SIG-M5 (cell line): ENCODE measurements around the gene GABRA5.

Experiments
- DNase-seq: peaks from one replicate; lab custom pipeline; 2025; lab: John Stamatoyannopoulos, UW

GABRA5 gene

DNA sequence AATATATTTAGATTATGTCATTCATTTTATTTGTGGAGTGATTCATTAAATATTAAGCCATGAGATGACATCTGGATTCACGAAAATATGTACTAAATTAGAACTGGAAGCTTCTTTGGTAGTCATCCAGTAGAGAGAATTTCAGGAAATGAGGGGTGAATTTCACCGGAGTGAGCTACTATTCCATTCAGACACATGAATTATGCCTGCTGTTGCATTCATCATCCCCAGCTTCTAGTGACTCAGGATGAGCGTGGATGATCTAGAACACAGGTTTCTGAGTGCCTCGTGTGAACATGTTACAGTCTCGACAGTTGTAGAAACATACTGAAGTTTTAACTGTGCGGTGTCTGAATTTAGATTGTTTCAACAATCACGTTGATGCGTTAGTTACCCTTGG lies 61.2 kb downstream of the GABRA5 start:
- DNase-seq: no peak

DNA sequence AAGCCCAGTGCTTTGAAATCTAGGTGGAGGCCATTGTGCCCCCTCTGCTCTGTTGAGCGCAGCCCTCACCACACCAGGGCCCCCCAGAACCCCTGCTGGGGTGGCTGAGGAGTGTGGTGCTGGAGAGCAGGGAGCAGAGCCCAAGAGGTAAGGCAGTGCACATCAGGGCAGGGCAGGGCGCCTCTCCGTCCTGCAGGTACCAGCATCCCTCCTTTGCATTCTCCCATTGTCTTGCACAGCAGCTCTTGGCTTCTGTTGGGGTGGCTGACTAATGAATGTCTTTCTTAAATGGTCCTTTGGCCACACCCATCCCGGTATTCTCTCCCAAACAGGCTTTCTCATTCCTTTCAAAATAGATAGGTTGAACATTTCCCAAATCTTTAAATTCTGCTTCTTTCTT lies 62.7 kb downstream of the GABRA5 start:
- DNase-seq: no peak

DNA sequence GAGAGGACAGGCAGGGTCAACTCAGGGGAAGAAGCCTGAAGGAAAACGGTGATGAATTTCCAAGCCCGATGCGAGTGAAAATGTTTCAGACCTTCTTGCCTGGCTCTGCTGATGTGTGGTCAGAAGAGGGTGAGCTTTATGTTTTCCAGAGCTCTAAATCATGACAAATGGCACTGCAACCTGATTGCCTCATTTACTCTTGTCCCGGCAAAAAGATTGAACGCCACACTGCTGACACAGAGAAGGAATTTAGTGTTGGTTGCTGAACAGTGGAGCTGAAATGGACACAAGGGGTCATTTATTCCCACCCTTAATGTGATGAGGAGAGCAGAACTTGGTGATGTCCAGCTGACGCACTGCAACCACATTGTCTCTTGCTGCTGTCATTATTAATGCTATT lies 68.0 kb downstream of the GABRA5 start:
- no peak for DNase-seq

DNA sequence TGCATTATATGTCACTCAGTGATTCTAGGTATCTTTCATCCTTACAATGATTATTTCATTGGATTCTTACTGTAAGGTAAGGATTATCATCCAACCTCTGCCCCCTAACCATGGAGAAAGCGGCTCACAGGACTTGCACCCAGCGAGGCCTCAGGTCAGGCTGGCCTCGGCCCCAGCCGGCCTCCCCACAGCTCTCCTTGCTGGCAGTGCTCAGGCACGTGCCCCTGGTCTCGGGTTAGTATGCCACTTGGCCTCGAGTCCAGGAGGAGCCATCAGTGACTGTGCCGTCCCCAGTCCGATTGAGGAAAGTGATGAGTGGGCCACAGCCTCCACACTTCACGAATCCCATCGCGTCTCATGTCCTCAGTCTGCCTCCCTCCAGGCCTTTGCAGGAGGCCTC lies 68.5 kb downstream of the GABRA5 start:
- DNase-seq: no peak

DNA sequence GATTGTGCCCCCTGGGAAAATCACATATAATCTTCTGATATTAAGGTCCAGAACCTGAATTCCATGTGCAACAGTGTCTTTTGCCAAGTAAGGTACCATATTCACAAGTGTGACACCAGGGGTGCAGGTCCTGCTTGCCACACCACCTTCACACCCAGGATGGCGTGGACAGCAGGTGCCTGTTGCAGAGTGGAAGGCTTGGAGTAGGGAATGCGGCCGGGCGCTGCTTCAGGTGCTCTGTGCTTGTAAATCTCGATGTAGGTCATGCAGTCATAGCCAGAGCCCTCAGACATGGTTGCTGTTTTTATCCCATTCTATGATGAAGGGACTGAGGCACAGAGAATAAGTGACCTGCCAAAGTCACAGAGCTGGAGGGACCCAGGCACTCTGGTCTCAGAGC lies 69.6 kb downstream of the GABRA5 start:
- DNase-seq: no peak

DNA sequence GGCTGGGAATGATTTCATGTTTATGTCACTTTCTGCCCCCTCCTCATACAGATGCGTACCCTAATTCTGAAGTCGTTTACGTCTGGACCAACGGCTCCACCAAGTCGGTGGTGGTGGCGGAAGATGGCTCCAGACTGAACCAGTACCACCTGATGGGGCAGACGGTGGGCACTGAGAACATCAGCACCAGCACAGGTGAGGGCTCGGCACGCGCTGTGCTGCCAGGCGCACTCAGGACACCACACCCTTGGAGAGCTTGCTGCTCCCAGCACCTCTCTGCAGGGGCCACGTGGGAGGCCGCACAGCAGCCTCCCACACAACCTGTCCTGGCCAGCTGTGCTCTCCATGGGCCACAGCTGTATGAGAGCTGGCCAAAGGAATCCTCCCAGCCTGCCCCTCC lies 70.3 kb downstream of the GABRA5 start:
- no peak for DNase-seq

DNA sequence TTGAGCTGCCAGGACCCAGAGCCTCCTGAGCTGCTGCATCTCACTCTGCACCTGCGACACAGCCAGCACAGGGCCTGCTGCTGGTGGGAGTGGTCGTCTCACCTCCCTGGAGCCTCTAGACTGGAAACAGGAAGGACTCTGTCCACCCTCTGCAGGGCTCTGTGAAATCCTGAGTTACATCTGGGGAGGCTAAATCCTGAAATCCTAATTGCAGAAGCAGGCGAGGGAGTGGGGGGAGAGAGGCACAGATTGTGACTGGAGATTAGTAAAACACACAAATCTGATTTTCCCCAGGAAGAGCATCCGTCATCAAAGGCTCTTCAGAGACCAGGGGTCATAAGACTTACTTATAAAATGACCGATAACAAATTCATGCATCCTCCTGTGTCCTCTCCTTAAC lies 72.5 kb downstream of the GABRA5 start:
- no peak for DNase-seq

DNA sequence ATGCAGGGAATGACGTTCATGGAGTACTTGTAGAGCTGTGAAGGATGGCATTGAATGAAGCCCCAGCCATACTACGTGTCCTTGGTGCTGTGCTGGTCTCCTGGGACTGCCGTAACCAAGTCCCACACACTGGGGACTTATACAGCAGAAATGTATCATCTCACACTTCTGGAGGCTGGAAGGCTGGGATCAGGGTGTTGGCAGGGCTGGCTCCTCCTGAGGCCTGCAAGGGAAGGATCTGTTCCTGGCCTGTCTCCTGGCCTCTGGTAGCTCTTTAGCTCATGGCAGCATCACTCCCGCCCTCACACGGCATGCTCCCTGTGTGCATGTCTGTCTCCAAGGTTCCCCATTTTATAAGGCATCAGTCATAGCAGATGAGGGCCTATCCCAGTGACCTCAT lies 74.6 kb downstream of the GABRA5 start:
- DNase-seq: no peak

DNA sequence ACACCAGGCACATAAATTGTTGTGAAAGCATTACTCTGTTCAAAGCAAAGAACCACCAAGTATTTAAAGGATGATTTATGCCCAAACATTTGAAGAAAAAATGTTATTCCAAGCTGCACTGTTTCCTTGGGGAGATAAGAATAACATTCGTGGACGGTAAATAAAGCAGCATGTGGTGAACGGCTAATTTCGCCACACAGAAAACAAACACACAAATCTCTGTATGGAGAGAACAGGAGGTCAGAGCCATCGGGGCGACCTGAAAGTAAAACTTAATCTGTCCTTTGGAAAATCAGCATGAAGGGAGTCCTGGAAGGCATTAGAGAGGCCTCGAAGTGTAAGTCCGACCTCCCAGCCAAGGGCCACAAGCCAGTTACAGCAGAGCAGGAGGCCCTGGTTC lies 77.0 kb downstream of the GABRA5 start:
- no peak for DNase-seq

DNA sequence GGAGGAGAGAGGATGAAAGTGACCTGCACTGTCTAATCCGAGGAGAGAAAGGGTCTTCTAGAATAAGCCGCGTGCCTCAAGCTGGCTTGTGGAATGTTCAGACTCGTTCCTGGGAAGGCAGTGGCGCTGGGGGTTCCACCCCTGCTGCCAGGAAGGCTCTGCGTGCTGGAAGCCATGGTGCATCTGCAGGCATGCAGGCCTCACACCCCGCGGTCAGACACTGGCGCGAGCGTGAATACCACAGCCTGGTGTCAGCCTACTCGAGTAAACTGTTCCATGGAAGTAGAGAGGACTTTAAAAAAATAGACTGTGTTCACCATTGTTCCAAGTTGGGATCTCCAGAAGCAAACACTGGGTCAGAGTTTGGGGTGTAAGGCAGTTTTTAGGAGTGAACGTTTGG lies 78.2 kb downstream of the GABRA5 start:
- no peak for DNase-seq

DNA sequence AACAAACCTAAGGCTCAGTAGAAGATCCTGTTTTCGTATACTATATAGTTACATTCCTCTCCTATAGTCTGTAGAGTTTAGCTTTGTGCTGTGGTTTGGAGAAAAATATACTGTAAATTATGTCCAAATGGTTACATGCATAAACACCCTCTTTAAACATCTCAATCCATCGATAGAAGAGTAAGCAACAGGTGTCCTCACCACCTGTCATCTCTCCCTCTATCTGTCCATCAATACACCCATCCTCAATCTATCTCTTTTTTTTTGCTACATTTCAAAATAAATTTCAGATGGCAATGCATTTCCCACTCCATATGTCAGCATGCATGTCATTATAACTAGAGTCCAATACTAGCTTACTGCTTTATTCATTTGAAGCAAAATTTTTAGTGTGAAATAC lies 83.1 kb downstream of the GABRA5 start:
- DNase-seq: no peak

DNA sequence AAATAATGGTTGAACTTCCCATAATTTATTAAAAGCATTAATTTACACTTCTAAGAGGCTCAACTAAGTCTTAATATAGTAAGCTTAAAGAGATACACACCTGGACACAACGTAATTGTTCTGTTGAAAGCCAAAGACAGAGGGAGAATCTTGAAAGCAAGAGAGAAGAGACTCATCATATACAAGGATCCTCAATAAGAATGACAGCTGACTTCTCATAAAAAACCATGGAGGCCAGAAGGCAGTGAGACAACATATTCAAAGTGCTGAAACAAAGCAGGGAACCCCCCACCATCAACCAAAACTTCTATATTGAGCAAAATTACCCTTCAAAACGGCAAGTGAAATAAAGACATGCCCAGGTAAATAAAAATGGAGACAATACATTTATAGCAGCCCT lies 87.5 kb downstream of the GABRA5 start:
- DNase-seq: no peak

DNA sequence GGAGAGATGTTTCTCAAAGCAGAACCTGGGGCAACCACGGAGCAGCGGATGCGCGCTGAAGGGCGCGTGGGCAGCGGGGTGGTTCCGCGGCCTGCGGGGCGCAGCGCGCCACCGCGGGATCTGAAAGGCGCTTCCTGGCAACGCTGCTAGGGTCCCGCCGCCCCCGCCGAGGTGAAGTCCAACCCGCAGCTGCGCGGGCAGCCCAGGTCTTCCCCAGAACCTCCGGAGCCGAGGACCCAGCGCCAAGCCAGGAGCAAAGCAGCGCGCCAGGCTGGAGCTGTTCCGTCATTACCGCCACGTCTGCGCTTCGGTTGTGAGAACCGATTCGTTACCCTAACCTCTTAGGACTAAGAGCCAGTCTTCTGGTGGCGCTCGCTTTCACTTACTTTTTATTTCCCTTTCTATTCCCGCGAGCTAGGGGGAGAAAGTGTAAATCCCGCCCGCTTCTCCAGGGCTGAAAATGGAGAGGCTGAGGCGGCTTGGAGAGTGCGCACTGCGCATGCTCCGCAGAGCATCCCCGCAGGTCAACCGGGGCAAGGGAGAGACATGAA lies 100.9 kb downstream of the GABRA5 start:
- no peak for DNase-seq

DNA sequence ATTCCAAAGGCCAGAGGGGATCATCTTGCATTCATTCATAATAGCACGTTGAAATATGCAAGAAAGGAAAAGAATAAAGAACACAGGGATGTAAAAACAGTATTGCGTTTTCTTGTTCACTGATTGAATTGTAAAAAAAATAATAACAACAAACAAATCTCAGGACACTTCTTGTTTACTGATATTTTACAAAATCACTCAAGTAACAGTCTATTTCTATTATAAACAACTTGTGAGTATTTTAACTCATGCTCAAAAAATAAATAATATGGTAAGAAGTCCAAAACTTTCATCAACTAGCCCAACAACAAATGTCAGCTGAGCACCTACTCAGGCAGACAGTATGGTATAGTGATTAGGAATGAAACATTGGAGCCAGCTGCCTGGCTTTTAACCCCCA lies 101.9 kb downstream of the GABRA5 start:
- DNase-seq: no peak

DNA sequence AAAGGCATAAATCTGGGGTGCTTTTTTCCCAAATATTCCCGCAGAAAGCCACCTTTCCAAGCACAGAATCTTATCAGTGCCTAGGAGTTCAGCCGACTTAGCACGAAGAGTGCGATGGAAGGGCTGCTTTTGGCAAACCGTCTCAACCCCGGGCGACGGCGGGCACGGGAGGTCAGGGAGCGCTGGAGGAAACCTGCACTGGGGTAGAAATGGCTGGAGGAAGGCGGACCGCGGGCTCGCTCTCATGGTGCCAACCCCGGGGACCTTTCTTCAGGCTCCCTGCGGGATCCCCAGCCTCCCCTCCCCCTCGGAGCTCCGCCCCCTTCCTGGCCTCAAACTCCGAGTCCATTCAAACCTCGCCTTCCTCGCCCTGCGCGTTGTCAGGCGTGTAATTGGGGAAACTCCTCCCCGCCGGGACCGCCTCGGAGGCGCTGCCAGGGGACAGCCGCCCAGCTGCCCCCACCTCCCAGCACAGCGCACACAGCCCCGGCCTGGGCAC lies 103.9 kb downstream of the GABRA5 start, which contains the start of gene GABRG3:
GABRG3 (plus strand) TSS at position 470 of the 499 bp plus-strand sequence.
- no peak for DNase-seq

DNA sequence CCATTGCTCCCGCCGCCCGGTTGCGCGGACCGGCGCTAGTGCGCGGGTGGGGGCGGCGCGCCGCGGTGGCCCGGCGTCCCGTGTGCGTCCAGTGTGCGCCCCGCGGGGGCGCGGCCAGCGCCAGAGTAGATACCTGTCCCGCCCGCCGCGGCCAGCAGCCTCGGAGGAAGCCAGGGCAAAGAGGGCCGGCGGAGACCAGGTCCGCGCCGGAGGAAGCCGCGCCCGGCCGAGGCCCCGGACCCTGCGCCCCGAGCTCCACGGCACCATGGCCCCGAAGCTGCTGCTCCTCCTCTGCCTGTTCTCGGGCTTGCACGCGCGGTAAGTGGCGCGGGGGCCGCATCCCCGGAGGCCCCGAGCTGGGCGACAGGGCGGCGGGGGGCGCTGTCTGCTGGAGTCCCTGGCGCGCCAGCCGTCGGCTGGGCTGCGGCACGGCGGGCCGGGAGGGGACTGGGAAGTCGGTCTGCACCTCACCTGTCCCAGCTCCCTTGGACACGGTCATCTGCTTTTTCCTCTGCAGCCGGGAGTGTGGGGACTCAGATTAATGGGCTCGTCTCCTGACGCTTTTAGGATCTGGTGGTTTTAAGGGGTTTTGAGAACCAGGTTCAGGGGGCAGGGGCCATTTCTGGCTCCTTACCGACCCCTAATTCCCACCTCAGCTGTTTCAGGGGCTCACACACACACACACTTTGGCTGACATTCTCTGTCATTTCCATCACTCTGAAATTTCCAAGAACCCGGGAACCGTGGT lies 104.6 kb downstream of the GABRA5 start:
- no peak for DNase-seq

DNA sequence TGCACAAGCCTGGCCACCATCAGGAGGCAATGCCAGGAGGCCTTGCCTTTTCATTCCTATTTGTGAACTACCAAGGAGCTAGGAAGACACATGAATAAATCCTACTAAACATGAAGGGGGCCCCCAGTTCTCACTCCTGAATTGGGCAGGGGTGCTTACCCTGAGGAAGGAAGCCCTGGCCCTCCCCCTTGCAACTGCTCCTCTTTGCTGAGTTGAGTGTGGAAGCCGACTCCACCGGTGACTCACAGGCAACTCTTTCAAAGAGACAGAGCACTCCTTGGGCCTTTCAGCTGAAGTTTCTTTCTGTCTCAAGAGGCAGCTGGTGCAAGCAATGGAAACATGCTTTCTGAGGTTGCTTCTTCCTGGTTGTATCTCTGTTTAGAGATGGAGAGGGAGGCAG lies 105.8 kb downstream of the GABRA5 start:
- no peak for DNase-seq

DNA sequence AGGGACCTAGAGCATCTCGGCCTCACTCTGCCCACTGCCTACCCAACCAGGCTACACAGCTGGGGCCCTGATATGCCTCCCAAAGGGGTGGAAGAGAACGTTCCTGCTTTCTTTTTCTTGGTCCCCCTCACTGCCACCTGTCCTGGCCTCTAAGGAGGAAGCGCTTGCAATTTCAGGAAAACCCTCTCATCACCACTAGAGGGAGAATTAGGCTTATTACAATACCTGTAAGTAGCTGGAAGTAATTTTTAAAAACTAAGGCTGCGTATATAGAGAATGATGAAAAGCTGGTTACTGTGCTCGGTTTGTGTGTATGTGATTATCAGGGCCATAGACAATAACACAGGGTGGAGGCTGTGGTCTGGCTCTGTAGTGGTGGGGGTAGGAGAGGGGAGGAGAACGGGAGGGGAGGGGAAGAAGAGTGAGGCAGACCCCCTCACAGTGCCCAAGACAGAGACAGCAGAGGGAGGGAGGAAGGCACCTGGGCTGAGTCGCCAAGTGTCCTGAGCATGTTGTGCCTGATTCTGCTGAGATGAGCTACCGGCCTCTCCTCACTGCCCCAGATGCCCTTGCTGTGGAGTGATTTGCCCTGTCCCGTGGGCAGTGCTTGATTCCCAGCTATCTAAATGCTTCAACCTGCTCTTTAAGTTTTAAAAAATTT lies 107.4 kb downstream of the GABRA5 start:
- no peak for DNase-seq

DNA sequence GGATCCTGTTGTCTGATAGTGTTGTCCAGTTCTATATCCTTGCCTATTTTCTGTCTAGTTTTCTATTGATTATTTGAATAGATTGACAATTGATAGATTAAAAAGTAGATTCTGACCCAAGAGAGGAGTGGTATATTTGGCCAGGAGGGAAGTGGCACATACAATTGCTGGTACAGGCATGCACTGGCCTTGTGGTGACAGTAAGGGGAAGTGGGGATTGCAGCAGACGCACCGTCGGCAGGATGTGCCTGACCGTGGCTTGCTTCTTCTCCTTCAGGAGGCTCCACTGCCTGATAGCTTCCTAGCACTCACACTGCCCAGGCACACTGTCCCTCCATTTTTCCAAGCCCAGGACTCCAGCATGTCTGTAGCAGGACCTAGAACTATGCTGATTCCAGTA lies 114.6 kb downstream of the GABRA5 start:
- DNase-seq: no peak

DNA sequence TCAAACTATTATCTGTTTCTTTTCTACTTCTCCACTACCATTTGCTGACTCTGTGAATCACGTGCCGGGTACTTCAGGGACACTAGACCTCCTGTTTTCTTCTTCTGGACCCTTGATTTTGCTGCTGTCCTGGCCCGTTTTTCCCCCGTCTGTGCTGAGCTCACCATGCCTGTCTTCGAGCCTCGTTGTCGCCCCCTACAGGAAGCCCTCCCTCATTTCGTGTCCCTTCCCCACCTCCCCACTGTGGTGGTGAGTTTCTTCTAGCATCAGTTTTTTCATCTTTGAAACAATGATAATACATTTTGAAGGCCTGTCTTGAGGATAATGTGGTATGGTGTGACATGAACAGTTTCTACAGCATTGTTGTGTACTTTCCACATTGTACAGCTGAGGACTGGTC lies 117.0 kb downstream of the GABRA5 start:
- DNase-seq: no peak

DNA sequence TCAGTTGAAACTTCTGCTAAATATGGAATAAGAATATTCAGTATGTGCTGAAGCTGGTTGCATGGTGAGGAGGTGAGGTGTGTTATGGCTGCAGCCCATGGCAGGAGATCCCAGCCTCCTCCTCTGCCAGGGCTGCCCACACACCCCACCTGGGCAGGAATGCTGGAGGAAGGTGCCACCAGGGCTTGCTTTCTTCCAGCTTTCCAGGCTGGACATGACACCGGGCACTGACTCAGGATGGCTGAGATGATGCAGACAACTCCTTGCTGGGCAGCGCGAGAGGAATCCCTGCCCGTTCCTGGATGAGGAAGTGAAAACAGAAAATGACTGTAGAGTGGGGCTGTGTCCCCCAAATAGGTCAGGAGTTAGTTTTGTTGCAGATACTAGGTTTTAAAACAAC lies 118.2 kb downstream of the GABRA5 start:
- DNase-seq: no peak

DNA sequence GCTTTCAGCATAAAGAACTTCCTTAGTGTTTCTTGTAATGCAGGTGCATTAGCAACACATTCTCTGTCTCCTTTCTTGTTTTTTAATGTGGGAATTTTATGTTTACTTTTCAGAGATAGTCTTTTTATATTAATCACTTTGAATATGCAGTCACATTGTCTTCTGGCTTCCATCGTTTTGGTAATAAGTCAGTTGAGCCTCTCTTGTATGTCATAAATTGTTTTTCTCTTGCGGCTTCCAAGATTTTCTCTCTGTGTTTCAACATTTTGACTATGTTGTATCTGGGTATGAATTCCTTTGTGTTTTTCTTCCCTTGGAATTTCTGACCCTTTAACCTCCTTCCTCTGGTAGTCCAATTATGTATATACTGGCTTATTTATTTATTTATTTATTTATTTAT lies 129.4 kb downstream of the GABRA5 start:
- no peak for DNase-seq
